Vagina (tissue), 2 donors: ENCODE results near the gene HSD11B2. TPM values are rescaled to one million over a fixed set of nuclear protein-coding genes. Genes with fewer than 3 reads are reported as not detected.

Experiments
- DNase-seq, 2 donors: peaks; one replicate each; pipeline ENCODE4 v3.0.0-alpha.2; 2017; ENCODE audit errors: extremely low spot score in 2 of 2
- H3K27ac ChIP-seq: fragments of 200-600 bp; sonication (generic); one replicate; pipeline ENCODE4 v1.5.1; 2019
- H3K27me3 ChIP-seq: fragments of 200-600 bp; sonication (generic); one replicate; pipeline ENCODE4 v1.5.1; 2019
- H3K36me3 ChIP-seq, 2 donors: fragments of 200-600 bp; sonication (generic); one replicate each; pipeline ENCODE4 v1.5.1; 2017 to 2019
- H3K4me1 ChIP-seq: fragments of 200-600 bp; sonication (generic); one replicate; pipeline ENCODE4 v1.5.1; 2019
- H3K4me3 ChIP-seq, 2 donors: fragments of 200-600 bp; sonication (generic); 1 replicate in 1 of 2; 2 replicates in 1 of 2; pipeline ENCODE4 v1.5.1; 2016 to 2019
- H3K9me3 ChIP-seq: fragments of 200-600 bp; sonication (generic); one replicate; pipeline ENCODE4 v1.5.1; 2019
- CTCF ChIP-seq, 3 experiments: fragments of 450-650 bp in 2 of 3; fragments of 200-600 bp in 1 of 3; sonication (generic) in 1 of 3; IDR thresholded peaks; one replicate each; pipeline ENCODE4 v1.5.1; 2017 to 2019; ENCODE audit warnings: antibody characterized with exemption in 3 of 3, mild to moderate bottlenecking in 2 of 3, moderate library complexity in 2 of 3
- POLR2A ChIP-seq, 2 donors: fragments of 450-650 bp; IDR thresholded peaks; one replicate each; pipeline ENCODE4 v1.6.1; 2017; ENCODE audit warnings: antibody characterized with exemption in 2 of 2, mild to moderate bottlenecking in 2 of 2, moderate library complexity in 2 of 2
- POLR2AphosphoS5 ChIP-seq, 2 donors: sonication (generic); formaldehyde crosslinking; IDR thresholded peaks; one replicate each; pipeline ENCODE4 v1.9.0; 2017; ENCODE audit warnings: antibody characterized with exemption in 2 of 2, mild to moderate bottlenecking in 2 of 2, low read depth in 1 of 2; ENCODE audit not compliant: insufficient read depth in 1 of 2
- intact Hi-C: fragments of 100-400 bp; cut with DNase I; formaldehyde crosslinking; loops from one replicate; pipeline ENCODE4 v1.15.1; 2023
- total RNA-seq: library from RNA; depleted of rRNA; stranded (reverse); fragments of >200 nt; gene quantifications from one replicate; pipeline ENCODE4 v1.2.3, GENCODE V29; 2016

Gene HSD11B2
- total RNA-seq, 1 donor from 2014 or later = 30.2 TPM

GRCh38 chr16:67460168-67460567 is 29.2 kb downstream of the HSD11B2 start:
- Histone ChIP-seq H3K27me3 (no peaks in the 10 kb centered on the region), H3K9me3 (no peaks in the 10 kb centered on the region), H3K4me3 (no peak overlapping the region), H3K36me3 (no peaks in the 10 kb centered on the region), H3K27ac (peak overlapping the region; percentile 81), H3K4me1 (peaks cover 99% of the 10 kb centered on the region)
- intact Hi-C loops = no loop called here
- TF ChIP-seq CTCF (IDR thresholded peaks at IDR 0.05) = no peak
- no peak for TF ChIP-seq POLR2A (IDR thresholded peaks at IDR 0.05)
- no peak for TF ChIP-seq POLR2AphosphoS5 (IDR thresholded peaks at IDR 0.05; ENCODE audit: insufficient read depth in 1 of 2, low read depth in 1 of 2)
- no peak for DNase-seq

GRCh38 chr16:67460961-67461360 is 30.0 kb downstream of the HSD11B2 start:
- Histone ChIP-seq H3K4me1 (peaks cover 100% of the 10 kb centered on the region), H3K36me3 (no peaks in the 10 kb centered on the region), H3K27me3 (no peaks in the 10 kb centered on the region), H3K9me3 (no peaks in the 10 kb centered on the region), H3K27ac (peak overlapping the region; percentile 81), H3K4me3 (no peak overlapping the region)
- no peak for DNase-seq
- TF ChIP-seq POLR2A (IDR thresholded peaks at IDR 0.05) (no peak), POLR2AphosphoS5 (IDR thresholded peaks at IDR 0.05; ENCODE audit: insufficient read depth in 1 of 2, low read depth in 1 of 2) (no peak), CTCF (IDR thresholded peaks at IDR 0.05) (no peak)
- intact Hi-C loops = no loop called here

DNA sequence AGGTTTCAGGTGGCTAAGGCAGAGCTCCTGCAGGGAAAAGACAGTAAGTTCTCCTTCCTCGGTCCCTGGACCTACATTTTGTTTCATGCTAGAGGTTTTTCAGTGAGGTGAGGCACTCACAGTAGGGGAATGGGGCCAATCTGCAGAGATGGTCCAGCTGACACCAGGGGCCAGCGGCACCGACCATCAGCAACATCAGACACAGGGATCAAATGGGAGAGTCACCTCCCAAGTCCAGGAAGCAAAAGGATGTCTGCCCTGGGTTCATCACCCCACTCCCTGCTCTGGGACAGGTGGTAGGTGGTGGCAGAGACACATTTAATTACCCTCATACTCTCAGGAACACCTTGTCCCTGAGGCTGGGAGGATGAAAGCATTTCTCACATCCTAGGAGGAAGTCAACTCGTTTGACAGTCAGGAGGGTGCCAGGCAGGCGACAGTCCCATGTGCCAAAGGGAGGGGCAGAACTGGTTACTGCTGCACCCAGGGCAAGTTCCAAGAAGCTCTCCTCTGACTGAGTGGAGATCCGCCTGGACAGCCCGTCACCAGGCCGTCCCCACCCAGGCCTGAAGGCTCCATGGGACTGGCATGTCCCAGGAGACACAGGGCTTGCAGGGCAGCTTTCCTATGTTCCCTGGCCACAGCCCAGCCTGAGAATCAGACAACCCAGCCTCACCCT is 30.8 kb downstream of the HSD11B2 start:
- H3K9me3 ChIP-seq = no peaks in the 10 kb centered on the region
- no peaks in the 10 kb centered on the region for H3K36me3 ChIP-seq
- TF ChIP-seq POLR2AphosphoS5 (IDR thresholded peaks at IDR 0.05; ENCODE audit: insufficient read depth in 1 of 2, low read depth in 1 of 2) (peak; percentile 72), POLR2A (IDR thresholded peaks at IDR 0.05) (no peak), CTCF (IDR thresholded peaks at IDR 0.05) (no peak)
- peaks cover 95% of the 10 kb centered on the region for H3K4me1 ChIP-seq
- H3K27ac ChIP-seq = peak overlapping the region; percentile 81
- H3K27me3 ChIP-seq = no peaks in the 10 kb centered on the region
- DNase-seq = no peak
- intact Hi-C loops = no loop called here
- no peak overlapping the region for H3K4me3 ChIP-seq

GRCh38 chr16:67462279-67462655 is 31.3 kb downstream of the HSD11B2 start:
- H3K4me3 ChIP-seq = no peak overlapping the region
- H3K27me3 ChIP-seq = no peaks in the 10 kb centered on the region
- no peaks in the 10 kb centered on the region for H3K36me3 ChIP-seq
- peaks cover 90% of the 10 kb centered on the region for H3K4me1 ChIP-seq
- DNase-seq = no peak
- no peak for TF ChIP-seq POLR2A (IDR thresholded peaks at IDR 0.05)
- TF ChIP-seq CTCF (IDR thresholded peaks at IDR 0.05) = no peak
- no peak for TF ChIP-seq POLR2AphosphoS5 (IDR thresholded peaks at IDR 0.05; ENCODE audit: insufficient read depth in 1 of 2, low read depth in 1 of 2)
- H3K27ac ChIP-seq = peak overlapping the region; percentile 81
- no peaks in the 10 kb centered on the region for H3K9me3 ChIP-seq
- intact Hi-C loops = no loop called here

GRCh38 chr16:67463059-67463458 is 32.1 kb downstream of the HSD11B2 start:
- Histone ChIP-seq H3K27ac (peak overlapping the region; percentile 81), H3K9me3 (no peaks in the 10 kb centered on the region), H3K27me3 (no peaks in the 10 kb centered on the region), H3K36me3 (no peaks in the 10 kb centered on the region), H3K4me1 (peaks cover 82% of the 10 kb centered on the region), H3K4me3 (no peak overlapping the region)
- intact Hi-C loops = no loop called here
- no peak for DNase-seq
- TF ChIP-seq CTCF (IDR thresholded peaks at IDR 0.05) (no peak), POLR2A (IDR thresholded peaks at IDR 0.05) (no peak), POLR2AphosphoS5 (IDR thresholded peaks at IDR 0.05; ENCODE audit: insufficient read depth in 1 of 2, low read depth in 1 of 2) (no peak)
